Prostate gland (tissue), 2 donors: Measurements from ENCODE around the gene MUCL1.

Source experiments
- CTCF ChIP-seq, 4 experiments: fragments of 200-600 bp in 2 of 4; fragments of 450-650 bp in 2 of 4; sonication (generic) in 2 of 4; IDR thresholded peaks; 1 replicate in 3 of 4; 2 replicates in 1 of 4; pipeline ENCODE4 v1.5.1; 2016 to 2019; ENCODE audit warnings: antibody characterized with exemption in 4 of 4, mild to moderate bottlenecking in 2 of 4, moderate library complexity in 2 of 4
- POLR2AphosphoS5 ChIP-seq: sonication (generic); formaldehyde crosslinking; IDR thresholded peaks from one replicate; pipeline ENCODE4 v1.6.1; 2017; ENCODE audit warnings: antibody characterized with exemption

GRCh38 chr12:54861927-54862326 is 7.6 kb downstream of the MUCL1 start:
- no peak for TF ChIP-seq POLR2AphosphoS5
- TF ChIP-seq CTCF (IDR thresholded peaks at IDR 0.05): no peak
